Kidney capillary endothelial cell (primary cell): ENCODE data around the gene GRK5.
"Not testable (repeated sequence)": the region's sequence is repeated elsewhere in the genome, so short reads cannot be mapped to it uniquely, and the experiment has no call there.

Experiments
- DNase-seq: peaks from one replicate; pipeline ENCODE4 v3.0.0-alpha.2; 2018; ENCODE audit warnings: low spot score

Gene GRK5

GRCh38 chr10:119421891-119422681 lies 214.7 kb downstream of the GRK5 start:
- no peak for DNase-seq

- no peak for DNase-seq
Observed at GRCh38 chr10:119422682-119423509, 215.5 kb downstream of the GRK5 start.

- DNase-seq, result no peak
Observed at GRCh38 chr10:119423510-119424257, 216.3 kb downstream of the GRK5 start.

GRCh38 chr10:119424258-119424975 lies 217.0 kb downstream of the GRK5 start:
- no peak for DNase-seq

GRCh38 chr10:119425102-119425880 lies 217.9 kb downstream of the GRK5 start:
- DNase-seq, result no peak

- no peak for DNase-seq
Observed at GRCh38 chr10:119425881-119426170, 218.5 kb downstream of the GRK5 start.

GRCh38 chr10:119426699-119427098 lies 219.3 kb downstream of the GRK5 start:
- DNase-seq, result no peak

- no peak for DNase-seq
Observed at GRCh38 chr10:119427263-119427864, 220.0 kb downstream of the GRK5 start.

- DNase-seq, result no peak
Observed at GRCh38 chr10:119428789-119429188, 221.4 kb downstream of the GRK5 start.

- no peak for DNase-seq
Observed at GRCh38 chr10:119429771-119430170, 222.4 kb downstream of the GRK5 start.

- DNase-seq, result no peak
Observed at GRCh38 chr10:119431034-119431772, 223.8 kb downstream of the GRK5 start.

GRCh38 chr10:119431773-119432135 lies 224.4 kb downstream of the GRK5 start:
- DNase-seq, result no peak

GRCh38 chr10:119434942-119435341 lies 227.6 kb downstream of the GRK5 start:
- not testable (repeated sequence) for DNase-seq

- no peak for DNase-seq
Observed at GRCh38 chr10:119438717-119439116, 231.3 kb downstream of the GRK5 start.

GRCh38 chr10:119439922-119440321 lies 232.6 kb downstream of the GRK5 start:
- no peak for DNase-seq

GRCh38 chr10:119441151-119441821 lies 233.9 kb downstream of the GRK5 start:
- no peak for DNase-seq

GRCh38 chr10:119441921-119442757 lies 234.8 kb downstream of the GRK5 start:
- DNase-seq, result no peak

- DNase-seq, result no peak
Observed at GRCh38 chr10:119442758-119443060, 235.3 kb downstream of the GRK5 start.

- DNase-seq, result no peak
Observed at GRCh38 chr10:119443441-119443840, 236.1 kb downstream of the GRK5 start.
